Measurements from ENCODE around the gene METRN.

The METRN gene

DNA sequence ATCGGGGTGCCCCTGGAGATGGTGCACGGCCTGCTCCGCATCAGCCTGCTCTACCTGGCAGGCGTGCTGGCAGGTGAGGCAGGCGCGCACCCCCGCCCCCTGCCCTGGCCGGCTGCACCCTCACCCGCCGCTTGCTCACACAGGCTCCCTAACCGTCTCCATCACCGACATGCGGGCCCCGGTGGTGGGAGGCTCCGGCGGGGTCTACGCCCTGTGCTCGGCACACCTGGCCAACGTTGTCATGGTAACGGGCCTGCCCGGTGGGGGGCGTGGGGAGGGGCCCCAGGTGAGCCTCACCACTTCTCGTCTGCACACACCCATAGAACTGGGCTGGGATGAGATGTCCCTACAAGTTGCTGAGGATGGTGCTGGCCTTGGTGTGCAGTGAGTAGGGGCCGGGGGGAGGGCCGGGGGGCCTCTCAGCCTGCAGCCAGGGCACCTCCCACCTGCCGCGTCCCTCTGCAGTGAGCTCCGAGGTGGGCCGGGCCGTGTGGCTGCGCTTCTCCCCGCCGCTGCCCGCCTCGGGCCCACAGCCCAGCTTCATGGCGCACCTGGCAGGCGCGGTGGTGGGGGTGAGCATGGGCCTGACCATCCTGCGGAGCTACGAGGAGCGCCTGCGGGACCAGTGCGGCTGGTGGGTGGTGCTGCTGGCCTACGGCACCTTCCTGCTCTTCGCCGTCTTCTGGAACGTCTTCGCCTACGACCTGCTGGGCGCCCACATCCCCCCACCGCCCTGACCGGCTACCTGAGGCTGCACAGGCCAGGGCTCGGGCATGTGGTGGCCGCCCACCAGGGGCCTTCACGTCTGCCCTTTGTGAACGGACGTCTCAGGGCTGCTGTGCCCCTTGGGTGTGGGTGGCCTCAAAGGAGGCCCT lies 37.4 kb upstream of the METRN start:
- TF ChIP-seq, protein P1, sequence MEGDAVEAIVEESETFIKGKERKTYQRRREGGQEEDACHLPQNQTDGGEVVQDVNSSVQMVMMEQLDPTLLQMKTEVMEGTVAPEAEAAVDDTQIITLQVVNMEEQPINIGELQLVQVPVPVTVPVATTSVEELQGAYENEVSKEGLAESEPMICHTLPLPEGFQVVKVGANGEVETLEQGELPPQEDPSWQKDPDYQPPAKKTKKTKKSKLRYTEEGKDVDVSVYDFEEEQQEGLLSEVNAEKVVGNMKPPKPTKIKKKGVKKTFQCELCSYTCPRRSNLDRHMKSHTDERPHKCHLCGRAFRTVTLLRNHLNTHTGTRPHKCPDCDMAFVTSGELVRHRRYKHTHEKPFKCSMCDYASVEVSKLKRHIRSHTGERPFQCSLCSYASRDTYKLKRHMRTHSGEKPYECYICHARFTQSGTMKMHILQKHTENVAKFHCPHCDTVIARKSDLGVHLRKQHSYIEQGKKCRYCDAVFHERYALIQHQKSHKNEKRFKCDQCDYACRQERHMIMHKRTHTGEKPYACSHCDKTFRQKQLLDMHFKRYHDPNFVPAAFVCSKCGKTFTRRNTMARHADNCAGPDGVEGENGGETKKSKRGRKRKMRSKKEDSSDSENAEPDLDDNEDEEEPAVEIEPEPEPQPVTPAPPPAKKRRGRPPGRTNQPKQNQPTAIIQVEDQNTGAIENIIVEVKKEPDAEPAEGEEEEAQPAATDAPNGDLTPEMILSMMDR (IDR thresholded peaks at IDR 0.05) = no peak
- Histone ChIP-seq H3K9ac (no peak overlapping the region), H3K4me2 (ENCODE audit: low read length) (no peak overlapping the region), H3K36me3 (ENCODE audit: control insufficient read depth, insufficient read depth, low read length) (no peaks in the 10 kb centered on the region), H3K27me3 (ENCODE audit: control insufficient read depth, insufficient read depth, low read length) (no peaks in the 10 kb centered on the region), H3K4me3 (ENCODE audit: low read depth, low read length) (no peak overlapping the region), H3K27ac (no peak overlapping the region), H3K79me2 (peaks cover 4% of the 10 kb centered on the region), H3K4me1 (peaks cover 6% of the 10 kb centered on the region), H2AFZ (no peak overlapping the region), H3K9me3 (ENCODE audit: control insufficient read depth, low read length) (no peaks in the 10 kb centered on the region)

DNA sequence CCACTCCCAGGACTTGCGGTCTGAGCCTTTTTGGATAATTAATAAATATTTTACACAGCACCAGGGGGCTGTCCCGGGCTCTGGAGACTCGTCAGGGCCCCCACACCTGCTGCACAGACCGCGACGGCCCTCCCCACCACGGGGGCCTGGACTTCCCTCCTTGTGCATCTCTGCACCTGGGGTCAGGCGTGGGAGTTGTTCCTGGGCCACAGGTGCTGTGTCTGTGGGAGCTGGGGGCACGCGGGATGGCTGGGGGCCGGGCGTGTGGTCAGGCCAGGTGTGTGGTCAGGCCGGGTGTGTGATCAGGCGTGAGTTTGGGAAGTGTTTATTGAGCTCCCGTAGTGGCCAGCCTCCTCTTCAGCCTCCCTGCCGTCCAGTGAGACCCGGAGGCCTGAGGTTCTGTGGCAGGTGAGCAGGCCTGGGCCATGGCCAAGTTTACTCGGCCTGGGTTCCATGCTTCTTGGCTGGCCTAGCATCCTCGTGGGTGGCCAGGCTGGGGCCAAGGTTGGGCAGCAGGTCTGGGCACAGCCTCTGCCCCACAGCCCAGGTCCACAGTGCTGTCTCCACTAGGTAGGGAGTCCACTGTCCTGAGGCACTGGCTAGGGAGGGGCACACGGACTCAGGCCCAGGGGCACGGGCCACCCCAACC lies 36.6 kb upstream of the METRN start:
- Histone ChIP-seq H3K9me3 (ENCODE audit: control insufficient read depth, low read length) (no peaks in the 10 kb centered on the region), H3K27ac (no peak overlapping the region)

GRCh38 chr16:678858-679813 lies 35.8 kb upstream of the METRN start:
- Histone ChIP-seq H3K4me2 (ENCODE audit: low read length) (peak overlapping the region; percentile 84), H2AFZ (peak overlapping the region; percentile 72), H3K27me3 (ENCODE audit: control insufficient read depth, insufficient read depth, low read length) (no peaks in the 10 kb centered on the region), H3K9me3 (ENCODE audit: control insufficient read depth, low read length) (no peaks in the 10 kb centered on the region), H3K79me2 (peaks cover 6% of the 10 kb centered on the region), H3K36me3 (ENCODE audit: control insufficient read depth, insufficient read depth, low read length) (no peaks in the 10 kb centered on the region), H3K9ac (no peak overlapping the region), H3K27ac (peak overlapping the region; percentile 79), H3K4me1 (peaks cover 6% of the 10 kb centered on the region), H3K4me3 (ENCODE audit: low read depth, low read length) (peak overlapping the region; percentile 63)
- TF ChIP-seq, protein P1 (IDR thresholded peaks at IDR 0.05) = no peak

More for the DNA sequence above, 36.6 kb upstream of the METRN start:
- Histone ChIP-seq H2AFZ (no peak overlapping the region), H3K4me2 (ENCODE audit: low read length) (no peak overlapping the region), H3K36me3 (ENCODE audit: control insufficient read depth, insufficient read depth, low read length) (no peaks in the 10 kb centered on the region), H3K4me1 (peaks cover 6% of the 10 kb centered on the region), H3K9ac (no peak overlapping the region), H3K79me2 (peaks cover 4% of the 10 kb centered on the region), H3K27me3 (ENCODE audit: control insufficient read depth, insufficient read depth, low read length) (no peaks in the 10 kb centered on the region), H3K4me3 (ENCODE audit: low read depth, low read length) (no peak overlapping the region)
- TF ChIP-seq, protein P1 (IDR thresholded peaks at IDR 0.05) = no peak

DNA sequence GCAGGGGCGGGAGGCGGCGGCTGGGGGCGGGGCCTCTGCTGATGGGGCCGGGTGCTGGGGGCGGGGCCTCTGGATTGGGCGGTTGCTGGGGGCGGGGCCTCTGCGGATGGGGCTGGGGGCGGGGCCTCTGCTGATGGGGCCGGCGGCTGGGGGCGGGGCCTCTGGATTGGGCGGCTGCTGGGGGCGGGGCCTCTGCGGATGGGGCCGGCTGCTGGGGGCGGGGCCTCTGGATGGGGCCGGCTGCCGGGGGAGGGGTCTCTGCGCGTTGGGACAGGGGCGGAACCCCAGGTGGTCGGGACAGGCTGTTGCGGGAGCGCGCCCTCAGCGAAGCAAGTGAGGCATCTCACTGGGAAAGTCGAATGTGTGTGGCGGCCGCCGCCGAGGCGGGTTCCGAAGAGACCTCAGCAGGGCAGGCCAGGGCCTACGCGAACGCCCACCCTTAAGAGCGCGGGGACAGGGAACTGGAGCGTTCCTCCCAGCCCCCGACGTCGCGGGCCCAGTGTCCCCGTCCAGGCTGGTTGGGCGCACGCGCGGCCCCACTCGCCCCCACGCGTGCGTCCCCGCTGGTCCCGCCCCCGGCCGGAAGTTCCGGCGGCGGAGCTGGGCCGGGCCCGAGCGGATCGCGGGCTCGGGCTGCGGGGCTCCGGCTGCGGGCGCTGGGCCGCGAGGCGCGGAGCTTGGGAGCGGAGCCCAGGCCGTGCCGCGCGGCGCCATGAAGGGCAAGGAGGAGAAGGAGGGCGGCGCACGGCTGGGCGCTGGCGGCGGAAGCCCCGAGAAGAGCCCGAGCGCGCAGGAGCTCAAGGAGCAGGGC lies 34.9 kb upstream of the METRN start, which contains the start of gene STUB1:
TSS of gene STUB1 (plus strand) at position 597 of the 811 bp plus-strand sequence. CDS start at position 713, 116 bp downstream.
- Histone ChIP-seq H3K4me1 (peaks cover 9% of the 10 kb centered on the region), H2AFZ (peak within 1 kb of the TSS; percentile 72), H3K4me2 (ENCODE audit: low read length) (peak within 1 kb of the TSS; percentile 99), H3K9me3 (ENCODE audit: control insufficient read depth, low read length) (no peaks in the 10 kb centered on the region), H3K36me3 (ENCODE audit: control insufficient read depth, insufficient read depth, low read length) (no peaks in the 10 kb centered on the region), H3K79me2 (peaks cover 8% of the 10 kb centered on the region), H3K27me3 (ENCODE audit: control insufficient read depth, insufficient read depth, low read length) (no peaks in the 10 kb centered on the region), H3K9ac (peak within 1 kb of the TSS; percentile 73), H3K4me3 (ENCODE audit: low read depth, low read length) (peak within 1 kb of the TSS; percentile 77), H3K27ac (peak within 1 kb of the TSS; percentile 79)
- TF ChIP-seq, protein P1 (IDR thresholded peaks at IDR 0.05) = no peak
